ENCODE measurements around the gene CTBS. TPM values are rescaled to one million over a fixed set of nuclear protein-coding genes. Genes with fewer than 3 reads are reported as not detected.

The CTBS gene
- polyA plus RNA-seq, 2 of the 4 experiments (the other 2 are of a cell fraction): 6.7 to 25.3 TPM

DNA sequence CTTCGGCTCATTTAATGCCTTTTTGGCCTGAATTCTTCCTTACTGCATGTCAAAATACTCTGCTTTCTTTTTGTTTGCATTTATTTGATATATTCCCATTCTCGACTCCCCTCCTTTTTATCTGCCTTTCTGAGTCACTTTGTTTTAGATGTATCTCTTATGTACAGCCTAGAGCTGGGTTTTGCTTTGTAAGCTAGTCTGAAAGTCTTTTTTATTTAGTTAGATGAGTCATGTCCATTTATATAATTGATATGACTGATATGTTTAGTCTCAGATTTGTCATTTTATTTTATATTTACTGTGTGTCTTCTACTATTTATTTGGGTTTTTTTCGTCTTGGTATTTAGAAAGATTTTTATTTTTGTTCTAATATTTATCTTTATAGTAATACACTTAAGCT, 34.3 kb downstream of the CTBS start:
- ATAC-seq: no peak

DNA sequence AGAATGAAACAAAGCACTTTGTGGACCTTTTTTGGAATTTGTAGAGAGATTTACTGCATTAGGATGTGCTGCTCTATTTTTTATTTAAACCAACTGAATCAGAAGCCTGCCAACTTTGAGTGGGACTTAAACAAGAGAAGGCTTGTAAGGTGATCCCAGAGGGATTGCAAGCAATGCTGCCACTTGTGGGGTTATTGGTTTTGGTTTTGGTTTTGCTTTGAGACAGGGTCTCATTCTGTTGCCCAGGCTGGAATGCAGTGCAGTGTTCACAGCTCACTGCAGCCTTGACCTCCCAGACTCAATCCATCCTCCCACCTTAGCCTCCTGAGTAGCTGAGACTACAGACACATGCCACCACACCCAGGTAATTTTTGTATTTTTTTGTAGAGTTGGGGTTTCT, 35.6 kb downstream of the CTBS start:
- DNase-seq (ENCODE audit: low read depth in 1 of 2, low spot score in 1 of 2): no peak
- H3K4me3 ChIP-seq: no peak overlapping the region
- TF ChIP-seq CBX2 (IDR thresholded peaks at IDR 0.05; ENCODE audit: borderline replicate concordance, low read depth): no peak
- TF ChIP-seq, protein P1, sequence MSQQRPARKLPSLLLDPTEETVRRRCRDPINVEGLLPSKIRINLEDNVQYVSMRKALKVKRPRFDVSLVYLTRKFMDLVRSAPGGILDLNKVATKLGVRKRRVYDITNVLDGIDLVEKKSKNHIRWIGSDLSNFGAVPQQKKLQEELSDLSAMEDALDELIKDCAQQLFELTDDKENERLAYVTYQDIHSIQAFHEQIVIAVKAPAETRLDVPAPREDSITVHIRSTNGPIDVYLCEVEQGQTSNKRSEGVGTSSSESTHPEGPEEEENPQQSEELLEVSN (IDR thresholded peaks at IDR 0.05; ENCODE audit: borderline replicate concordance, low read depth): no peak
- TF ChIP-seq GATA3 (IDR thresholded peaks at IDR 0.05; ENCODE audit: borderline replicate concordance): no peak
- TF ChIP-seq, protein P2, sequence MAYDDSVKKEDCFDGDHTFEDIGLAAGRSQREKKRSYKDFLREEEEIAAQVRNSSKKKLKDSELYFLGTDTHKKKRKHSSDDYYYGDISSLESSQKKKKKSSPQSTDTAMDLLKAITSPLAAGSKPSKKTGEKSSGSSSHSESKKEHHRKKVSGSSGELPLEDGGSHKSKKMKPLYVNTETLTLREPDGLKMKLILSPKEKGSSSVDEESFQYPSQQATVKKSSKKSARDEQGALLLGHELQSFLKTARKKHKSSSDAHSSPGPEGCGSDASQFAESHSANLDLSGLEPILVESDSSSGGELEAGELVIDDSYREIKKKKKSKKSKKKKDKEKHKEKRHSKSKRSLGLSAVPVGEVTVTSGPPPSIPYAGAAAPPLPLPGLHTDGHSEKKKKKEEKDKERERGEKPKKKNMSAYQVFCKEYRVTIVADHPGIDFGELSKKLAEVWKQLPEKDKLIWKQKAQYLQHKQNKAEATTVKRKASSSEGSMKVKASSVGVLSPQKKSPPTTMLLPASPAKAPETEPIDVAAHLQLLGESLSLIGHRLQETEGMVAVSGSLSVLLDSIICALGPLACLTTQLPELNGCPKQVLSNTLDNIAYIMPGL (CRISPR knock-in tag; IDR thresholded peaks at IDR 0.05; ENCODE audit: borderline replicate concordance): no peak
- TF ChIP-seq CHD2 (IDR thresholded peaks at IDR 0.05; ENCODE audit: low read length, partially characterized antibody): no peak
- TF ChIP-seq ZNF302 (CRISPR knock-in tag; IDR thresholded peaks at IDR 0.05): no peak
- TF ChIP-seq SMC3 (IDR thresholded peaks at IDR 0.05): no peak
- H3K4me2 ChIP-seq: no peak overlapping the region
- no peaks in the 10 kb centered on the region for H3K9me3 ChIP-seq
- H3K27ac ChIP-seq: no peak overlapping the region
- FAIRE-seq: no peak
- POLR2A ChIA-PET: no interaction called here
- CTCF ChIA-PET: no interaction called here
- H3K4me1 ChIP-seq: peaks cover 11% of the 10 kb centered on the region; the same call in 1 of the 3 replicates
- ATAC-seq: no peak

More for the DNA sequence above, 34.3 kb downstream of the CTBS start:
- Histone ChIP-seq H3K4me2 (peak overlapping the region; percentile 43; the same call in 2 of the 3 replicates), H3K9me3 (no peaks in the 10 kb centered on the region), H3K4me1 (peaks cover 11% of the 10 kb centered on the region; the same call in 1 of the 3 replicates), H3K4me3 (no peak overlapping the region), H3K27ac (no peak overlapping the region)
- WGBS (ENCODE audit: missing lambda C conversion rate): 13% methylated on average over 3 of the region's 3 CpGs
- peak in 1 of 2 experiments; percentile 7 for DNase-seq (ENCODE audit: low read depth in 1 of 2, low spot score in 1 of 2)
- FAIRE-seq: no peak
- TF ChIP-seq MYC (IDR thresholded peaks at IDR 0.05; ENCODE audit: borderline replicate concordance, low read length): no peak
- no peak for TF ChIP-seq FOSL2 (IDR thresholded peaks at IDR 0.05)
- peak; percentile 48 for TF ChIP-seq FOSL2 (CRISPR knock-in tag; IDR thresholded peaks at IDR 0.05)
- TF ChIP-seq, protein P3, sequence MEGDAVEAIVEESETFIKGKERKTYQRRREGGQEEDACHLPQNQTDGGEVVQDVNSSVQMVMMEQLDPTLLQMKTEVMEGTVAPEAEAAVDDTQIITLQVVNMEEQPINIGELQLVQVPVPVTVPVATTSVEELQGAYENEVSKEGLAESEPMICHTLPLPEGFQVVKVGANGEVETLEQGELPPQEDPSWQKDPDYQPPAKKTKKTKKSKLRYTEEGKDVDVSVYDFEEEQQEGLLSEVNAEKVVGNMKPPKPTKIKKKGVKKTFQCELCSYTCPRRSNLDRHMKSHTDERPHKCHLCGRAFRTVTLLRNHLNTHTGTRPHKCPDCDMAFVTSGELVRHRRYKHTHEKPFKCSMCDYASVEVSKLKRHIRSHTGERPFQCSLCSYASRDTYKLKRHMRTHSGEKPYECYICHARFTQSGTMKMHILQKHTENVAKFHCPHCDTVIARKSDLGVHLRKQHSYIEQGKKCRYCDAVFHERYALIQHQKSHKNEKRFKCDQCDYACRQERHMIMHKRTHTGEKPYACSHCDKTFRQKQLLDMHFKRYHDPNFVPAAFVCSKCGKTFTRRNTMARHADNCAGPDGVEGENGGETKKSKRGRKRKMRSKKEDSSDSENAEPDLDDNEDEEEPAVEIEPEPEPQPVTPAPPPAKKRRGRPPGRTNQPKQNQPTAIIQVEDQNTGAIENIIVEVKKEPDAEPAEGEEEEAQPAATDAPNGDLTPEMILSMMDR (IDR thresholded peaks at IDR 0.05): no peak
- 0 out of 2 replicates have a peak, but pooled peaks have one; percentile 23 for TF ChIP-seq JUNB (IDR thresholded peaks at IDR 0.05)
- ChIA-PET CTCF (interaction anchor here (0.9 kb wide), 1 partner anchor 44 kb away, joined by 3 read pairs; no protein-coding TSS in a partner anchor), POLR2A (interaction anchor here (0.9 kb wide), 1 partner anchor 34 kb away, joined by 3 read pairs; the partner anchor contains the start of genes GNG5 and SPATA1)

DNA sequence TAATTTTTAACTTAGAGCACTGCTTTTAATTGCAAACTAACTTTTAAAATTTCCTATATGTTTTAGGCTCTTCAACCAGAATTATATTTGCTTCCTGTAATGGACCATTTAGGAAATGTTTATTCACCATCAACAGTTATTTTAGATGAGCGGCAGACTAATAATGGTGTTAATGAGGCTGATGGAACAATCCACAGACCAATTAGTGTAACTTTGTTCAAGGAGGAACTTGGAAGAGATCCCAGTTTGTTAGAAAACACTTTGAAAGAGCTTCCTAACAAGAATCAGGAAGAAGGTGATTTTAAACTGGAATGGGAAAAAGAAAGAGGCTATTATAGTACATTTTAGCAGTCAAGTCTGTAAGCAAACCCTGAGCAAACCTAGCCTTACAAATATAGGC, 48.5 kb downstream of the CTBS start:
- POLR2A ChIA-PET: no interaction called here
- 100% methylated on average over 1 of the region's 1 CpG for WGBS (ENCODE audit: missing lambda C conversion rate)
- H3K4me2 ChIP-seq: no peak overlapping the region
- CTCF ChIA-PET: interaction anchor here (0.5 to 1.9 kb wide), 2 partner anchors 95 to 134 kb away, joined by 3 to 4 read pairs; no protein-coding TSS in a partner anchor
- H3K27ac ChIP-seq: no peak overlapping the region
- no peaks in the 10 kb centered on the region for H3K9me3 ChIP-seq
- FAIRE-seq: no peak
- ATAC-seq: no peak
- no peak overlapping the region for H3K4me3 ChIP-seq
- TF ChIP-seq, protein P4, sequence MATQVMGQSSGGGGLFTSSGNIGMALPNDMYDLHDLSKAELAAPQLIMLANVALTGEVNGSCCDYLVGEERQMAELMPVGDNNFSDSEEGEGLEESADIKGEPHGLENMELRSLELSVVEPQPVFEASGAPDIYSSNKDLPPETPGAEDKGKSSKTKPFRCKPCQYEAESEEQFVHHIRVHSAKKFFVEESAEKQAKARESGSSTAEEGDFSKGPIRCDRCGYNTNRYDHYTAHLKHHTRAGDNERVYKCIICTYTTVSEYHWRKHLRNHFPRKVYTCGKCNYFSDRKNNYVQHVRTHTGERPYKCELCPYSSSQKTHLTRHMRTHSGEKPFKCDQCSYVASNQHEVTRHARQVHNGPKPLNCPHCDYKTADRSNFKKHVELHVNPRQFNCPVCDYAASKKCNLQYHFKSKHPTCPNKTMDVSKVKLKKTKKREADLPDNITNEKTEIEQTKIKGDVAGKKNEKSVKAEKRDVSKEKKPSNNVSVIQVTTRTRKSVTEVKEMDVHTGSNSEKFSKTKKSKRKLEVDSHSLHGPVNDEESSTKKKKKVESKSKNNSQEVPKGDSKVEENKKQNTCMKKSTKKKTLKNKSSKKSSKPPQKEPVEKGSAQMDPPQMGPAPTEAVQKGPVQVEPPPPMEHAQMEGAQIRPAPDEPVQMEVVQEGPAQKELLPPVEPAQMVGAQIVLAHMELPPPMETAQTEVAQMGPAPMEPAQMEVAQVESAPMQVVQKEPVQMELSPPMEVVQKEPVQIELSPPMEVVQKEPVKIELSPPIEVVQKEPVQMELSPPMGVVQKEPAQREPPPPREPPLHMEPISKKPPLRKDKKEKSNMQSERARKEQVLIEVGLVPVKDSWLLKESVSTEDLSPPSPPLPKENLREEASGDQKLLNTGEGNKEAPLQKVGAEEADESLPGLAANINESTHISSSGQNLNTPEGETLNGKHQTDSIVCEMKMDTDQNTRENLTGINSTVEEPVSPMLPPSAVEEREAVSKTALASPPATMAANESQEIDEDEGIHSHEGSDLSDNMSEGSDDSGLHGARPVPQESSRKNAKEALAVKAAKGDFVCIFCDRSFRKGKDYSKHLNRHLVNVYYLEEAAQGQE (IDR thresholded peaks at IDR 0.05): no peak
- TF ChIP-seq PHF8 (IDR thresholded peaks at IDR 0.05; ENCODE audit: borderline replicate concordance, low read depth) (no peak), EHMT2 (IDR thresholded peaks at IDR 0.05; ENCODE audit: low read depth) (no peak), CBX2 (IDR thresholded peaks at IDR 0.05; ENCODE audit: borderline replicate concordance, low read depth) (no peak)
- no peak for DNase-seq (ENCODE audit: low read depth in 1 of 2, low spot score in 1 of 2)
- no peaks in the 10 kb centered on the region for H3K4me1 ChIP-seq

All from A549 (cell line).